Heart left ventricle (tissue), 16 donors: ENCODE measurements around the gene HLA-DPB1. TPM values are rescaled to one million over a fixed set of nuclear protein-coding genes. Genes with fewer than 3 reads are reported as not detected.

Source experiments
- ATAC-seq, 4 donors: fragments of 200-7000 bp; cut with Tn5 transposase; one replicate each; pipeline ENCODE4 v1.9.1; 2020 to 2022; ENCODE audit warnings: moderate library complexity in 4 of 4, mild to moderate bottlenecking in 3 of 4, moderate number of reproducible peaks in 1 of 4
- DNase-seq, 5 donors: peaks; one replicate each; pipeline ENCODE4 v3.0.0-alpha.2; 2020
- H3K27ac ChIP-seq, 12 donors: fragments of 200-600 bp; sonication (generic) in 4 of 12; one replicate each; pipeline versions ENCODE4 v1.5.0 to v1.8.0; 2016 to 2022; ENCODE audit warnings: mild to moderate bottlenecking in 2 of 12
- H3K27me3 ChIP-seq, 9 donors: fragments of 200-600 bp; sonication (generic) in 2 of 9; one replicate each; pipeline versions ENCODE4 v1.5.1 to v1.8.0; 2016 to 2022; ENCODE audit warnings: mild to moderate bottlenecking in 3 of 9
- H3K36me3 ChIP-seq, 9 donors: fragments of 200-600 bp; sonication (generic) in 2 of 9; one replicate each; pipeline versions ENCODE4 v1.5.0 to v1.8.0; 2018 to 2022; ENCODE audit warnings: mild to moderate bottlenecking in 2 of 9
- H3K4me1 ChIP-seq, 12 donors: fragments of 200-600 bp; sonication (generic) in 4 of 12; one replicate each; pipeline versions ENCODE4 v1.5.0 to v1.8.0; 2016 to 2022; ENCODE audit warnings: mild to moderate bottlenecking in 3 of 12
- H3K4me3 ChIP-seq, 12 donors: fragments of 200-600 bp; sonication (generic) in 4 of 12; one replicate each; pipeline versions ENCODE4 v1.5.0 to v1.8.0; 2017 to 2022; ENCODE audit warnings: mild to moderate bottlenecking in 9 of 12, moderate library complexity in 4 of 12
- H3K9me3 ChIP-seq, 12 donors: fragments of 200-600 bp; sonication (generic) in 4 of 12; one replicate each; pipeline versions ENCODE4 v1.5.0 to v1.8.0; 2016 to 2022; ENCODE audit warnings: mild to moderate bottlenecking in 1 of 12
- POLR2A ChIP-seq, 2 donors: fragments of 450-650 bp; IDR thresholded peaks; one replicate each; pipeline ENCODE4 v1.6.1; 2017; ENCODE audit warnings: antibody characterized with exemption in 2 of 2, mild to moderate bottlenecking in 2 of 2, moderate library complexity in 2 of 2
- WGBS, 4 donors: extraction: QIAGEN DNeasy Blood & Tissue Kit in 2 of 4; methylation state at CpG; one replicate each; pipeline versions ENCODE4 v1.1.5 to v1.1.7; 2013 to 2018; 5-methylcytosine and 5-hydroxymethylcytosine counted together
- intact Hi-C, 10 donors: fragments of 100-400 bp; cut with DNase I; formaldehyde crosslinking; loops; one replicate each; pipeline versions ENCODE4 v1.11.1 to v1.14.2; 2022
- polyA plus RNA-seq, 2 donors: library from polyadenylated mRNA; stranded (reverse); fragments of 200-250 nt; gene quantifications; one replicate each; pipeline ENCODE4 v1.2.3, GENCODE V29; 2013
- total RNA-seq, 9 donors: library from RNA; depleted of rRNA in 2 of 9; stranded (reverse); fragments of >200 nt in 2 of 9; fragmentation: NEBNext Ultra II Directional in 3 of 9; extraction: Animal tissue kit (Norgen Biotek cat#: 25700) in 3 of 9; gene quantifications; one replicate each; pipeline versions ENCODE4 v1.1.0 to v1.2.4, GENCODE V29; 2016 to 2023
- TF ChIP-seq, protein P1 (sequence below), 12 donors: fragments of 200-600 bp; sonication (generic) in 4 of 12; IDR thresholded peaks; one replicate each; pipeline versions ENCODE4 v1.5.0 to v1.8.0; 2018 to 2022; ENCODE audit warnings: antibody characterized with exemption in 12 of 12, mild to moderate bottlenecking in 5 of 12
- donor health status: ischemic (EF 13 %, LVEDD 7.1; RV severe dilation, severe dysfunction).
- donor health status: healthy with polysubstance abuse.
- donor health status: DM: no; HTN: yes; CAD: no.
- donor health status: DM: no; HTN: no; CAD: no.
- donor health status: ischemic (EF 25% LVEDD 6.9; RV normal size, moderate dysfunction).
- donor health status: ischemic (EF 25% LVEDD 5.7; RV mildly dilated, moderate dysfunction).
- donor health status: healthy.
- donor health status: DM: yes; HTN: yes; CAD: no.
- donor health status: ischemic (EF 35%, LVEDD 5.7; RV mildly dilated, moderate dysfunction).
- donor health status: nonischemic (EF 11% LVEDD 7.7; RV severe dilation, severe dysfunction).
- donor health status: DM: yes; HTN: yes; CAD: no.
- donor health status: PGD.
- donor health status: ischemic (EF 29% LVEDD 5.4; RV normal size, mild dysfunction).
- donor health status: nonischemic (EF 23%, LVEDD 6.1; RV moderate dilation, normal function).

The HLA-DPB1 gene
- total and polyA plus RNA-seq, 11 donors = 16.6 to 346 (median 30.6) TPM

DNA sequence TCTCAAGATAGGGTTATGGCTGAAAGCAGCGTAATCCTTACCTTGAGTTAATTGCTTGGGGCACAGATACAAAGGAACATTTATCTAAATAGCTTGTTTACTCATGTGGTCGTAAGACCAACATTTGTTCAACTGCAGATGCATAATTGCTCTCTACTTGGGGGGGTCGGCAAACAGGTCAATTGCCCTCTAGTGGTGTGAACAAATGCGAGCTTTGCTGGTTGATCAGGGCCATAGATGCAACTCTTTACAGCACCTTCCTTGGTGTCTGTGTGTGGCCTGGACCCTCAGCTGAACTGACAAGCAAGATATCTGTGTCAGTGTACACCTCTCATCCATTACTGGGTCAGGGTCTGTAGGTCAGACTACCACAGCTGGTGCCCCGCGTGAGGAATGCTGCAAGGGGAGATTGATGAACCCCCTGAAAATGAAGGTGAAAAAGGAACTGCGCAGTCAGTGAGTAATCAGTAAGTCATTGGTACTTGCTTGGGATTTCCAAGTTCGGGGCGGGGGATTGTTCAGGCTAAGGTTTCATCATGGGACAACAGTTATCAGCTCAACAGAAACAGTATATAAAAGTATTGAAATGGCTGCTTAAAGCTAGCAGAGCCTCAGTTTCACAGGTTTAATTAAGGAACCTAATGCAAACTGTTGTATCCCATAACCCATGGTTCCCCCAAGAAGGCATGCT, 26.3 kb upstream of the HLA-DPB1 start:
- no peaks in the 10 kb centered on the region for H3K9me3 ChIP-seq

DNA sequence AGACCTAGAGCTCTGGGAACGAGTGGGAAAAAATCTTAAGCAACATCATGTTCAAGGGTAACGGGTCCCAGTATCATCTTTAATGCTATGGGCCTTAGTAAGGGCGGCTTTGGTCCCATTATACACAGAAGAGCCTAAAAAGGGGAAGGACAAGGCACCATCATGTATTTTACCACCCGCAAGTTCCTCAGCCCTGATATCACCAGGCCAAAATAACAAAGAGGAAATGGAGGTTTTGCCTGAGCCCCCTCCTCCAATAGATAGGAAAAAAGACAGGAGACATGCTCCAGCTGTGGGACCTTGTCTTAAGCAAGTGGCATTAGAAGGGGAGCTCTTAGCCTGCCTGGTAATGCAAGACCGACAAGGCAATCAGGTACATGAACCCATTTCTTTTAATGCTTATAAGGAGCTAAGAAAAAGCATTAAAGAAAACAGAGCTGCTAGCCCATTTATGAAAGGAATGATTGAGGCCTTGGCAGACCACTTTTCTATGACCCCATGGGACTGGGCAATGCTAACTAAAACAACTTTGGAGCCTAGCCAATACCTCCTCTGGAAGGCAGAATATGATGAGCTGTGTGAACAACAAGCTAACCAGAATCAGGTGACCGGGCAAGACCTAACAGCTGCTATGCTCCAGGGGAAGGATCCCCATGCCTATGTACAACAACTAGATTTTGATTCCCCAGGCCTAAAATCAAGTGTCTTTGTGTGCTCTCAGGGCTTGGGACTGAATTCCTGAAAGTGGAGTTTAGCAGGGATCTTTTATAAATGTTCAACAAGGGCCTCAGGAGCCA, 25.6 kb upstream of the HLA-DPB1 start:
- H3K4me3 ChIP-seq = no peak overlapping the region
- H3K36me3 ChIP-seq = no peaks in the 10 kb centered on the region
- peaks cover 0 to 5% (median 0%) of the 10 kb centered on the region in 12 donors for H3K4me1 ChIP-seq
- 71 to 94% (median 75%) methylated on average over 5 to 6 of the region's 6 CpGs for WGBS, 4 donors
- H3K27ac ChIP-seq = no peak overlapping the region
- no peaks in the 10 kb centered on the region for H3K9me3 ChIP-seq
- peaks cover 0 to 9% (median 0%) of the 10 kb centered on the region in 9 donors for H3K27me3 ChIP-seq
- no peak for TF ChIP-seq POLR2A (IDR thresholded peaks at IDR 0.05)
- TF ChIP-seq, protein P1, sequence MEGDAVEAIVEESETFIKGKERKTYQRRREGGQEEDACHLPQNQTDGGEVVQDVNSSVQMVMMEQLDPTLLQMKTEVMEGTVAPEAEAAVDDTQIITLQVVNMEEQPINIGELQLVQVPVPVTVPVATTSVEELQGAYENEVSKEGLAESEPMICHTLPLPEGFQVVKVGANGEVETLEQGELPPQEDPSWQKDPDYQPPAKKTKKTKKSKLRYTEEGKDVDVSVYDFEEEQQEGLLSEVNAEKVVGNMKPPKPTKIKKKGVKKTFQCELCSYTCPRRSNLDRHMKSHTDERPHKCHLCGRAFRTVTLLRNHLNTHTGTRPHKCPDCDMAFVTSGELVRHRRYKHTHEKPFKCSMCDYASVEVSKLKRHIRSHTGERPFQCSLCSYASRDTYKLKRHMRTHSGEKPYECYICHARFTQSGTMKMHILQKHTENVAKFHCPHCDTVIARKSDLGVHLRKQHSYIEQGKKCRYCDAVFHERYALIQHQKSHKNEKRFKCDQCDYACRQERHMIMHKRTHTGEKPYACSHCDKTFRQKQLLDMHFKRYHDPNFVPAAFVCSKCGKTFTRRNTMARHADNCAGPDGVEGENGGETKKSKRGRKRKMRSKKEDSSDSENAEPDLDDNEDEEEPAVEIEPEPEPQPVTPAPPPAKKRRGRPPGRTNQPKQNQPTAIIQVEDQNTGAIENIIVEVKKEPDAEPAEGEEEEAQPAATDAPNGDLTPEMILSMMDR (IDR thresholded peaks at IDR 0.05) = no peak
- no peak for ATAC-seq
- intact Hi-C loops = no loop called here
- no peak for DNase-seq

More for the DNA sequence above, 26.3 kb upstream of the HLA-DPB1 start:
- peaks cover 0 to 9% (median 0%) of the 10 kb centered on the region in 9 donors for H3K27me3 ChIP-seq
- H3K4me1 ChIP-seq = peaks cover 0 to 5% (median 0%) of the 10 kb centered on the region in 12 donors
- H3K4me3 ChIP-seq = no peak overlapping the region
- no peak overlapping the region for H3K27ac ChIP-seq
- no peaks in the 10 kb centered on the region for H3K36me3 ChIP-seq
- TF ChIP-seq POLR2A (IDR thresholded peaks at IDR 0.05) = no peak
- TF ChIP-seq, protein P1 (IDR thresholded peaks at IDR 0.05) = peak in 3 of 12 donors; percentile 23 to 29 (median 27)
- intact Hi-C loops = no loop called here
- ATAC-seq (no peak), DNase-seq (no peak)
- WGBS, 4 donors = 64 to 72% (median 68%) methylated on average over 9 of the region's 9 CpGs

DNA sequence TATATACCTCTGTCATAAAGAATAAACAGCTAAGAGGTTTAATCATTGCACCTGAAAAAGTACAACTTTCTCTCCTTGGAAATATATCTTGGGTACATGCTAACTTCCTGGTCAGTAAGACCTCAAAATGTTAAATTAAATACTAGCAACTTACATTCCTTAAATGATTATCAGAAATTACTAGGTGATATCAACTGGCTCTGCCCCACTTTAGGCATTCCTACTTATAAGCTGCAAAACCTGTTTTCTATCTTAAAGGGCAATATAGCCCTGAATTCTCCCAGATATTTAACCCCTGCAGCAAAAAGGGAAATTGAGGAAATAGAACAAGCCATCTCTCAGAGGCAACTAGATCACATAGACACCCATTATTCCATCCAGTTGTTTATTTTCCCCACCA, 23.2 kb upstream of the HLA-DPB1 start:
- TF ChIP-seq, protein P1 (IDR thresholded peaks at IDR 0.05) = no peak
- no peak for TF ChIP-seq POLR2A (IDR thresholded peaks at IDR 0.05)

DNA sequence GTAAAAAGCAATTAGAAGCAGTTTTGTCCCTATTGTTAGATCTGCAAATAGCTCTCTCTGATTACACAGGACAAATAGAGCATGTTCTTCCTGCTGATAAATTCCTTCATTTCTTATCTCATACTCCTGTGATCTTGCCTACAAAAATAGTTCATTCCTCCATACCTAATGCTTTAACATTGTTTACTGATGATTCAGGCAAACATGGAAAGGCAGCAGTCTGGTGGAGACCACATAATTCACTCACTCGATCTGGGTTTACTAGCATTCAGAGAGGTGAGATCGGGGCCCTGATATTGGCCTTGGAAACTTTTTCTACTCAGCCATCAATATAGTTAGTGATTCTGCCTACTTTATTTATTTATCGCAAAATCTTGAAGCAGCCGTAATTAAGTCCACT, 22.6 kb upstream of the HLA-DPB1 start:
- no peak for DNase-seq
- Histone ChIP-seq H3K27ac (no peak overlapping the region), H3K4me1 (peaks cover 0 to 20% (median 0%) of the 10 kb centered on the region in 12 donors), H3K36me3 (no peaks in the 10 kb centered on the region), H3K4me3 (no peak overlapping the region), H3K9me3 (no peaks in the 10 kb centered on the region), H3K27me3 (peaks cover 0 to 2% (median 0%) of the 10 kb centered on the region in 9 donors)
- no peak for ATAC-seq
- intact Hi-C loops = no loop called here
- no peak for TF ChIP-seq POLR2A (IDR thresholded peaks at IDR 0.05)
- TF ChIP-seq, protein P1 (IDR thresholded peaks at IDR 0.05) = no peak
- WGBS, 4 donors = 38 to 58% (median 44%) methylated on average over 4 of the region's 4 CpGs

More for the DNA sequence above, 23.2 kb upstream of the HLA-DPB1 start:
- intact Hi-C loops = no loop called here
- H3K9me3 ChIP-seq = no peaks in the 10 kb centered on the region
- DNase-seq (no peak), ATAC-seq (no peak)
- H3K36me3 ChIP-seq = no peaks in the 10 kb centered on the region
- H3K4me1 ChIP-seq = peaks cover 0 to 15% (median 0%) of the 10 kb centered on the region in 12 donors
- H3K27ac ChIP-seq = no peak overlapping the region
- H3K27me3 ChIP-seq = peaks cover 0 to 8% (median 0%) of the 10 kb centered on the region in 9 donors
- no peak overlapping the region for H3K4me3 ChIP-seq
